Measurements from ENCODE around the gene ABAT.

ABAT gene

GRCh38 chr16:8822403-8822802 is 148.0 kb downstream of the ABAT start:
- no peaks in the 10 kb centered on the region for H3K9me3 Mint-ChIP-seq
- no peaks in the 10 kb centered on the region for H3K27me3 Mint-ChIP-seq (ENCODE audit: low read depth)
- H3K36me3 Mint-ChIP-seq (ENCODE audit: low read depth) = peaks cover 32% of the 10 kb centered on the region
- H3K27ac Mint-ChIP-seq = no peak overlapping the region
- no peak overlapping the region for H3K4me3 Mint-ChIP-seq
- peaks cover 6% of the 10 kb centered on the region for H3K4me1 Mint-ChIP-seq (ENCODE audit: low read depth)

- H3K36me3 Mint-ChIP-seq (ENCODE audit: low read depth) = peaks cover 29% of the 10 kb centered on the region
- H3K4me3 Mint-ChIP-seq = no peak overlapping the region
- H3K9me3 Mint-ChIP-seq = no peaks in the 10 kb centered on the region
- peaks cover 6% of the 10 kb centered on the region for H3K4me1 Mint-ChIP-seq (ENCODE audit: low read depth)
- H3K27ac Mint-ChIP-seq = no peak overlapping the region
- no peaks in the 10 kb centered on the region for H3K27me3 Mint-ChIP-seq (ENCODE audit: low read depth)
These were observed 152.0 kb downstream of the ABAT start for GRCh38 chr16:8826278-8826879.

DNA sequence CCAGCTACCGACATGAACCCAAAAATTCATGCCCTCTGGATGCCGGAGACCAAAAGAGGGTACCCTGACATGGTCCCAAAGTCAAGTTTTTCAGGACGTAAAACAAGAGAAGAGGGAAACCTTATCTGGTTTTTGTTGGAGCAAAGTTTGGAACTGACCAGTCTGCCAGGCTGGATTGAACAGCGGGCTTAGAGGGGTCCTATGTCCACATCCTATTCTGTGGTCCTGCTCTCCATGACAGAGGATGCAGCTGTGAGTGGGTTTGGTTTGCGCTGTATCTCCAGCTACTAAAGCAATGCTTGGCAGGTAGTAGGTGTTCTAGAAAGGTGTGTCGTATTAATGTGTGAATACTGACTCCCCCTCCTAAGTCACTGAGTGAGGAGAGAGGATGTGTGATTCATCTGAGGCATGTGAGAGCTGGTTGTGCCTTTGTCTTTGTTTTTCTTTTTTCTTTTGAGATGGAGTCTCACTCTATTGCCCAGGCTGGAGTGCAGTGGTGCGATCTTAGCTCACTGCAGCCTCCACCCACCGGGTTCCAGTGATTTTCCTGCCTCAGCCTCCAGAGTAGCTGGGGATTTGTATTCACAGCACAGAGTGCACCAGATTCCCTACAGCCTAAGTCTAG is 154.2 kb downstream of the ABAT start:
- H3K4me3 Mint-ChIP-seq = no peak overlapping the region
- H3K9me3 Mint-ChIP-seq = no peaks in the 10 kb centered on the region
- H3K36me3 Mint-ChIP-seq (ENCODE audit: low read depth) = peaks cover 25% of the 10 kb centered on the region
- H3K27me3 Mint-ChIP-seq (ENCODE audit: low read depth) = no peaks in the 10 kb centered on the region
- H3K4me1 Mint-ChIP-seq (ENCODE audit: low read depth) = no peaks in the 10 kb centered on the region
- H3K27ac Mint-ChIP-seq = peak overlapping the region; percentile 15

DNA sequence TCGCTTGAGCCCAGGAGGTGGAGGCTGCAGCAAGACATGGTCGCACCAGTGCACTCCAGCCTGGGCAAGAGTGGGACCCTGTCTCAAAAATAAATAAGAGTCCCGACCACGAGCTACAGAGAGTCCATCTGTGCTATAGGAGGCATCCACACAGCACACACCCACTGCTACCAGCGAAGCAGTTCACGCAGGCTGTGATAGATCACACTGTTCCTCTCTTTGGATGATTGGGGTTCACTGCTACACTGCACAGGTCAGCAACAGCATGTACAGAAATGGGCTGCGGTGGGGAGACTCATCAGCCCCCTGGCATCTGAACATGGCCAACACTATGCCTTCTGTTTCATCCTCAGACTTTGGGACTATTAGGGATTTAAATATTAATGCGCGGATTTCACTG is 157.0 kb downstream of the ABAT start:
- Mint-ChIP-seq H3K4me3 (no peak overlapping the region), H3K36me3 (ENCODE audit: low read depth) (peaks cover 20% of the 10 kb centered on the region), H3K9me3 (no peaks in the 10 kb centered on the region), H3K4me1 (ENCODE audit: low read depth) (peaks cover 3% of the 10 kb centered on the region), H3K27me3 (ENCODE audit: low read depth) (no peaks in the 10 kb centered on the region), H3K27ac (no peak overlapping the region)

DNA sequence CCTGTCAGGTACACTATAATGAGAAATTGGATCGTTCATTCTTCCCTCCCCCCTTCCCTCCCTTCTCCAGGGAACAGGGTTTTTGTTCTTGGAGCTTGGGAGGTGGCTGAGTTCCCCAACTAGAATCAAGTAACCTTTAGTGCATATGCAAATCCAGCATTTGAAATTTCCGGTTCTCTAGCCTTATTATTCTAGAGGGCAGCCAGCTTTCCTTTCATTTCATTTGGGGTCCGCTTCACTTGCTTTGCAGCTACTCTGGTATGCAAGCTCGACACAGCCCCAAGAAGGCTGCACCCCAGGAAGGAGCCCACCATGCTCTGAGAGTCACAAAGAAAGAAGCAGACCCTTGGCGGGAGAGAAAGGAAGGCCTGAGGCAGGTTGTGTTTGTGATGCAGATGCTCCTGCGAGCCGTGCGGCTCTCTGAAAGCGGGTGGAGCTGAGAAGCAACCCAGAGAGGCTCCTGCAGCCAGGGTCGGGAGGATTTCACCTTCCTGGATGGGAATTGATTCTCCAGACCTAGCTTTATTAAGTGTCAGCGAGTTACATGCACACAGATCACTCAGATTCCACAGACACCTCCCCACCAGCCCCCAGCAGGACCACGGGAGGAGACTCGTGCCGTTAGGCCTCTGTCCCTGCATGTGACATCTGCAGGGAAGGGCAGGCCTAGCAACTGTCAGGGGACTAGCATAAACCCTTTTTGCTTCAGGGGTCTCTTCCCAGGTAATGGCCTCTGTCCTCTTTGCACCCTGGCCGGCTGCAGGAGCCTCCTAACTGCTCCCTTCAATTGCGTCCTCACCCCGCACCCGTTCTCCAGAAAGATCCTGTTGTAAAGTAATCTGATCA is 157.7 kb downstream of the ABAT start:
- peaks cover 20% of the 10 kb centered on the region for H3K36me3 Mint-ChIP-seq (ENCODE audit: low read depth)
- no peak overlapping the region for H3K27ac Mint-ChIP-seq
- H3K27me3 Mint-ChIP-seq (ENCODE audit: low read depth) = no peaks in the 10 kb centered on the region
- H3K4me1 Mint-ChIP-seq (ENCODE audit: low read depth) = peaks cover 3% of the 10 kb centered on the region
- no peaks in the 10 kb centered on the region for H3K9me3 Mint-ChIP-seq
- no peak overlapping the region for H3K4me3 Mint-ChIP-seq

- H3K9me3 Mint-ChIP-seq = no peaks in the 10 kb centered on the region
These were observed 158.3 kb downstream of the ABAT start for GRCh38 chr16:8832717-8833105.

More at GRCh38 chr16:8832717-8833105, 158.3 kb downstream of the ABAT start:
- Mint-ChIP-seq H3K27me3 (ENCODE audit: low read depth) (no peaks in the 10 kb centered on the region), H3K36me3 (ENCODE audit: low read depth) (peaks cover 20% of the 10 kb centered on the region), H3K4me1 (ENCODE audit: low read depth) (peaks cover 3% of the 10 kb centered on the region), H3K27ac (no peak overlapping the region), H3K4me3 (no peak overlapping the region)

Data from T-helper 1 cell treated with Interleukin-12 subunit alpha and Interleukin-12 subunit beta and Interleukin-4 antibody, amounts not matched to agents 30 μg/mL and 1 μg/mL, for 36 hours (primary cell).